Measurements from ENCODE around the gene DENND11.
"Not testable (repeated sequence)": the region's sequence is repeated elsewhere in the genome, so short reads cannot be mapped to it uniquely, and the experiment has no call there.

Gene DENND11

DNA sequence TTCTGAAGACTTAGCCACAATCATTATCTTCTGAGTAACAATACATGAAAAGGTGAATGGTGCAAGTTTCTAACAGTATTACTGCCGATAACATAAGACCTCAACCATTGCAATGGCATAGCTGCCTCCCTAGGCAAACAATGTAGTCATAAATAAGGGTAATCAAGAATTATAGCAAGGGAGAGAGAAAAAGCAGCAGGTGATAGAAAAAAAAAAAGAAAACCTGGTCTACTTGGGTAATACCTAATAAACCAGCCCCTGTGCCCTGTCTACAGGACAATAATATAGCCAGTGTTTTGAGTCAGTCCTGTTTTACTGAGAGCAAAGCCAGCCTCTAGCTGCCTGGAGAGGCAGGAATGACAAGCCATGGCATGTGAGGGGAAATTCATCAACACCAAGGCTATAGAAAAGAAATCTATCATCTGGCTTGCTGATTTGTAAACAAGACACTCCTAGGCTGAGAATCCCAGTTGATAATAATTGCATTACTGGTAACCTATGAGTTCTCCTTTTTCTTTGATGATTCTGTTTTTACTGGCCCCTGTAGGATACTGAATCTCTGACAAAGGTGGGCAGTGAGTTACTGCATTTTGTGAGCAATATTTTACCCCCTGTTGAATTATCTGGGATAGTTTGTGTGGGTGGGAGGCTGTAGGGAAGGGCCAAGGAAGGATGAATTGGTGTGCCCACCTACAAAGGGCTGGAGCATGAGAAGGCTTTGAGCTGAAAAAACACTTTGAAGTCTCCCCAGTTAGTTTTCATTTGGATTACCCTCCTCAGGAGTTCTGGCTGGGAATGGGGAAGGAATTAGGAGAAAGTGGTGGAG lies 4.5 kb upstream of the DENND11 start:
- DNase-seq = no peak

DNA sequence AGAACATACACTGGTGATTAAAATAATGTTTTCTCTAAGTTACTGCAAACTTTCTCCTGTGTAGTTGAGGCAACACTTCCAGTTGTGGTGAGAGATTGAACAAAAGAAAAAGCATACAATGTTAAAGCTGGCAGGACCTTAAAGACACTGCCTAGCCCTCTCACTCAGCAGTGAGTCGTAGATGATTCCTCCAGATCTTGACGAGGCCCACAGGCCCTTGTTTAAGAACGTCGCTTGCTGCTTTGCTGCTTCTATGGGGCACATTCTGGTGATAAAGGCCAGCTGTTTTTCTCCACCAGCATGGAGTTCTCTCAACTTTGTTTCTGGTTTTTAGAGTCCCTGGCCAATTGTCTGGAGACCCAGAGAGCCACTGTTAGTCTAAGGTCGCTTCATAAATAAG lies 2.8 kb upstream of the DENND11 start:
- DNase-seq = no peak

DNA sequence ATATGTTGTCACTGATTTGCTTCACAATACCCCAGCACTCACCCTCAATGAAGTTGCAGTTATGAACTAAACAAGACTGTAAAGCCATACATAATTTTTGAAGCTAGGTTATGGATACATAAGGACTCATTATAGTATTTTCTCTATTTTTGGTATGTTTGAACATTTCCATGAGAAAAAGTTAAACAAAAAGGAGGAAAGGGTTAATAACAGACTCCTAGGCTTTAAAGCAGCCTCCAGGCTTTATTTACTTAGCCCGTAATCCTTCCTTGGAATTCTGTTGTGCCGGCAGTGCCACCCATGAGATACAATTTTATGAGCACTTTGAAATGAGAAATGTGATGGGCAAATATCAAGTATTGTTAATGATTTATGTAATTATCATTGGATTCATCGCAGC lies 2.1 kb upstream of the DENND11 start:
- no peak for DNase-seq

DNA sequence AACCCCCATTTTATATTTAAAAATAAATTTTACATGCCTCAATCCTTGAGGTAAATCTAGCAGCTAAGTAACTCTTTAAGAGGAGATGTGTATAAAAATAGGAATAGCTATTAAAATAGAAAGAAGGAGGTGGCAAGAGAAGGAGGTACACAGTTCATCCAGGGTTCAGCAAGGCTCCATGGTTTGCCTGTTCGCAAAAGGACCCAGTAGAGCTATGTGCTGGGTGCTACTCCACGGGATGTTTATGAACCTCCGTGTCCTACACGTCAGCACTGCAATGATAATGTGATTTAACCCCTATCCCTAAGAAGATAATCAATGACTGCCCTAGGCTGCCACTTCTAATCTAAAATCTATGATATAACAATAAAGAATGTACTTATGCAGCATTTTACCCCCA lies 926 bp upstream of the DENND11 start:
- DNase-seq = no peak

DNA sequence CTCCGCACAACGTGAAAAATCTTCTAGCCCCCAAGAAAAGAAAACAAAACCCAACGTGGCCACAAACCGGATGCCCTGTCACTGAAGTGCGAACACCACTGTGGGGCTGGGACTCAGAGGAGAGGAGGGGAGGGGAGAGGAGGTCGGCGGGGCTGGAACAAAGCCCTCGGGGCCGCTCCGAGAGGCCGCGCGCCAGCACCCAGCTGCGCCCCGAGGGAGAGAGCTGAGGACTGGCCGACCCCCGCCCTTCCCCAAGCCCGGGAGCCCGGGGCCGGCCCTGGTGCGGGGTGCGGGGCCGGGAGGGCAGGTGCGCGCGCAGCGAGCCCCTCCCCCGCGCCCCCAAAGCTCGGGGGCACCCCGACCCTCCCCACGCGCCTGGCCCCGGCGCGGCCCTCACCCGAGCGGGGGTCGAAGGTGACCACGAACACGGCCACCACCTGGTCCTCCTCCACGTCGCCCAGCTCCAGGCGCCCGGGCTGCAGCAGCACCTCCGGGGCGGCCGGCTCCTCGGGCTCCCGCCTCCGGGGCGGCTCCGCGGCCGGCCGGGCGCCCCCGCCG lies 398 bp downstream of the DENND11 start:
- no peak for DNase-seq

DNA sequence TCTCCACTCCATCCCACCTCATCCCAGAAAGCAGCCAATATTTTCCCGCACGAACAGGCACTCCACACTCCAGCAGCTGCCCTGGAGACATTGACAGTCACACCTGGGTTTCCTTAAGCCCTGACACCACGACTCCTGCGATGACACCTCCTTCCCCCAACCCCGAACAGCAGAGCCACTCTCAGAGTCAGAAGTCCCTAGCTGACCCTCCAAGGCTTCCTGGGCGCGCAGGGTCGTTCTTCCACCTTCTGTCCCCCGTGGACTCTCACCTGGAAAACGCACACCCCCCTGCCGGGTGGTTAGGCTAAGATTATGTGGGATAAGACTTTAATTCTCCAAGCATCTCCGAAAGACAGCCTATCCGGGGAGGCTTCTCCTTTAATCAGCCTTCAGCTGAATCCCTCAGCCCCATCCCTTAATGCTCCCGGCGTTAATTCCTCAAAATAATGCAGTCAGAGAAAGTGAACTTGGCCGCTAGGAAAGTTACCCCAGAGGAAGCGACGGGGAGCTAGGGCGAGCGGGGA lies 1.1 kb downstream of the DENND11 start:
- no peak for DNase-seq

DNA sequence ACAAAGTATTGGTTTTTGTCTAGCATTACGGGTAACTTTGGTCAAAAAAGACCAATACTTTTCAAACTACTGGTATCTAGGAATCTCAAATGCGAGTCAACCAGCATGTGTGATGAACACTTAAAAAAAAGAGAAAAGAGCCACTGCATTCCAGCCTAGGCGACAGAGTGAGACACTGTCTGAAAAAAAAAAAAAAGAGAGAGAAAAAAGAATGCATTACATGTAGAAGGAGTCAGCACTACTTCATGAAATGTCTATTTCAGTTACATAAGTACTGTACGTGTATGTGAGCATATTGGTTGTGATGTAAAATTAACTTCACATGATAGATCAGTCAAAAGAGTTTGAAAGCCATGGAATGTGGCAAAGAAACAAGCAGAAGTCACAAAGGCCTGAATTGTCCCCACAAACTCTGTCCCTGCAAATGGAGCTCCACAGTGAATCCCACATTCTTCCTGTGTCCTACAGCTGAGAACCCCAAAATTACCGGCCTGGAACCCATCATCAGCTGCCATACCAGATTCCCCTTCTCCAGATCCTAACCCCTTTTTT lies 1.6 kb downstream of the DENND11 start:
- no peak for DNase-seq

DNA sequence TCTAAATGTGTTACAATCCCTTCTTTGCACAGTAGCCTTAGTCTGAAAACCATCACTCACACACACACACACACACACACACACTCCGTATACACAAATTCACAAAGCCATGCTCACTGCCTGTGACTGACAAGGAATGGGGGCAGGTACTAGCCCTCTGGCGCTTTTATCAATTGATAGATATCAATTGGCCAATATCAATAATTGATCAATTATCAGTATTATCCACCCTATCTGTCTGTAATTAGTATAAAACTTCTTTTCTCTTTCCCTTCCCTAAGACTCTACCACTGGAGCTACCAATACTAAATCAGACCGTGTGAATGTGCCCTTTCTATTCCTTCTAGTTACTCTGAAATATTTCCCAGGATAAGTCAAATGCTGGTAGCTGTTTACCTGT lies 2.1 kb downstream of the DENND11 start:
- no peak for DNase-seq

DNA sequence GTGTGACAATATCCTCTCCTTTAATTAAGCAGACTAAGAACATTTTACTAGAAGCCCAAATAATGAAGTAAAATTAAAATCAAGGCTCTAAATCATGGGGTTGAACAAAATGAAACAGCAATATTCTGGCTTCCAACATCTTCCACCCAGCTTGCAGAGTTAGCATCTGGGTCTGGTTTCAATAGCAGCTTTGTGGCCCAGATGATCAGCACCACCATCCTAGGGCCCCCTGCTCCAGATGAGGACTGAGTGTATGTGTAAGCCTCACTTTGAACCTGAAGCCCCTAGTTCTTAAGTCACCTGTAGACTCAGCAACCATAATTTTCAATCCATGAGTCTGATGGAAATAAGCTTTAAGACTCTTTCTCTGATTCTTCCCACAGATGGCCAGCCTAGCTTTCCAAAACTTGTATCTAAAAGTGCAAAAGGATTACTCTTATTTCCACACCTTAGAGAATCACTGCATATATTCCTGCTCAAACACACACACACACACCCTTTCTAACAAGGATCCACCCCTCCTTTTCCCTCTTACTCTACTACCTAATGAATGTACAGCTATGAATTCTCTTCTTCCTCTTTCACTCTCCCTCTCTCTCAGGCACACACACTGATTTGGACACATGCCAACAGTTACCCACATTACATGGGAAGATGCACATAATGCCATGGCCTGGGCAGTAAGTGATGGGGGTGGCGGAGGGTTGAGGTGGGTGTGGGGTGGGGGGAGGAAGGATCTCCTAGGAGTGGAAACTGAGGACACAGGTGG lies 3.5 kb downstream of the DENND11 start:
- no peak for DNase-seq

DNA sequence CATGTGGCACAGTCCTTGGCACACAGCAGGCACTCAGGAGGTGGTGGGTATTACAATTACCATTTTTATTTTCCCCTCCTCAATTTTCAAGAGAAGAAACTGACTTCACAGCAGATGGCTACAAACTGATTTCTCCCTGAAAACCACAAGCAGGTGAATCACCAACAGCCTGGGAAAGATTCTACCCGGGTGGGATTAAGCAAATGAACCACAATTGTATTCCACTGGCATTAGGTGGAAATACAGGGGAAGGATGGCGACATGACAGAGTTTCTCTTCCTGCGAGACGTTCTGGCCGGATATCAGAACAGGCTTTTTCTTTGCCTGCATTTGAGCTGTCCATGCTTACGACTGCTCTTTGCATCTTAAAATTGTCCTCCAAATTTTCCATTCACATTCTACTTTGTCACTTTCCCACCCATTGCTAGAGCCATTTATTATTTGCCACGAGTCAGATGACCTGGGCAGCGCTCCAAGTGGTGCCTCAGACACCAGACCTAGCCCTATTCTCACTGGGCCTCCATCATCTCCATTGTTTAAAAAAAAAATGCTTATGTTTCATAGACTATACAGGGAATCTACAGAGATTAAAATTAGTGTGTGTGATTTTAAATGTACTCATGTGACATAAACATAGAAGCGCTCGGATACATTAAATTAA lies 4.6 kb downstream of the DENND11 start:
- DNase-seq = no peak

DNA sequence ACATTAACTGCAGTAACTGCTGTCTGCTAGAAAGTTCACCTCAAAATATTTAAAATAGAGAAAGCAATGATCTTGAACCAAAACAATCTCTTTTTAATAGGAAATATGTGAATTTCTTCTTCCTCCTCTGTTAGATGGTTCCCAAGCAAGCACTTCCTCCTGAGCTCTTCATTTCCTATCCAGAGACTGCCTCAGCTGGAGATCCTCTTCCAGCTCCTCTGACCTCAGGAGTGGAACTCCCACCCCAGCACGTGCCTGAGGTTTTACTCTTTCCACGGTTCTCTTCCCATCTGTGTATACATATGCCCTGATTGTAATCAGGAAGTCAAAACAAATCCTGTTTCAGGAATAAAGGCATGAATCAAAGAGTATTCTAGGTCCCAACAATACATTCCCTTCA lies 5.6 kb downstream of the DENND11 start:
- no peak for DNase-seq

DNA sequence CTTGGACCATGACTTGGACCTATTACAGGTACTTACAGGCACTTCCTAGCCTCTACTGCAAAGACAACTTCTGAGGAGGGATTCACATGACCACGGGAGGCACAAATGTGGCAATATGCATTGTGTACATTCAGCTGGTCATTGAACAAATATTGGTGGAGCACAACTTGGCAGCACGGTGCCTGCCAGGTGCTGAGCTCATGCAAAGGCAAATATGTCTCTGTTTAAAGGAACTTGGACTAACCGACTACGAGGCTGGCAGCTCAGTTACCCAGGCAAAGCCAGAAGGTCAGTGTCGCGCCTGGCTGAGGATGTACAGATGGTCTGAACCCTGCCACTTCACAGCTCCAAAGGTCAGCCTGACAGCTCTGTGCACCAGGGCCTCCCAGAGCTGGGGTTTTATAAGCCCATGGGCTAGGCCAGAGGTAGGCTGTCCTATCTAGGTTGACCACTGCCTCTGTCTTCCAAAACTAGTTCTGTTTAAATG lies 6.1 kb downstream of the DENND11 start:
- DNase-seq = no peak

DNA sequence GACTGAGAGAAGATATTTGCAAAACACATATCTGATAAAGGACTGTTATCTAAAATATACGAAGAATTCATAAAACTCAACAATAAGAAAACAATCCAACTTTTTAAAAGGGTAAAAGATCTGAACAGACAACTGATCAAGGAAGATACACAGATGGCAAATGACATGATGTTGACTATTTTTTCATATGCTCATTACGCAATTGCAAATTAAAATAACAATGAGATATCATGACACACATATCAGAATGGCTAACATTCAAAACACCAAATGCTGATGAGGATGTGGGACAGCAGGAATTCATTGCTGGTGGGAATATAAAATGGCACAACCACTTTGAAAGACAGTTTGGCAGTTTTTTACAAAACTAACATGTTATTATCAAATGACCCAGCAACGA lies 8.9 kb downstream of the DENND11 start:
- no peak for DNase-seq

DNA sequence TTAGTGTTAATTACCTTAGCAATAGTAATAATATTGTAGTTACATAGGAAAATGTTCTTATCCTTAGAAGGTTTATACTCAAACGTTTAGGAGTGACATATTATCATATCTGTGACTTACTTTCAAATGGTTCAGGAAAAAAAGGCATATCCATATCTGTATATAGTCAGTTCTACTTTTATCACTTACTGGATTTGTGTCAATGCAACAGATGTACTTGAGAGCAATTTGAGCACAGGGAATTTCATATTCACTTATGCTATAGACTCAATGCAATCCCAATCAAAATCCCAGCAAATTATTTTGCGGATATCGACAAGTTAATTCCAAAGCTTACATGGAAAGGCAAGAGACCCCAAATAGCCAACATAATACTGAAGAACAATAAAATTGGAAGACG lies 10.0 kb downstream of the DENND11 start:
- no peak for DNase-seq

DNA sequence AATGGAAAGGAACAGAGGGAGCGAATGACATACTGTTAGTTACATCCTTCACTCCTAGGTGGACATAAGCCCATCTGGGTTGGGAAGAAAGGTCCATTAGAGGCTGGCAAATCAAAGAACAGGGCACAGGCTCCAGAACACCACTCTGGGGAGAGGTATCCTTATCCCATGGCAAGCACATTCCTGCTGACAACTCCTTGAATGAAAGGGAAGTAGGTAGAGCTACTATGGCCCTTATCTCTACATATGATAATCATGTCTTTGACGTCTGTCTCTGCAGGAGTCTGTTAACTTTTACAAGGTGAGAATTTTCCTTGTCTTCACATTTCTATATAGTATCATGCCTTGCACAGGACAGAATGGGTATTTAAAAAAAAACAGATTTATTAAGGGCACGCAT lies 10.4 kb downstream of the DENND11 start:
- no peak for DNase-seq

DNA sequence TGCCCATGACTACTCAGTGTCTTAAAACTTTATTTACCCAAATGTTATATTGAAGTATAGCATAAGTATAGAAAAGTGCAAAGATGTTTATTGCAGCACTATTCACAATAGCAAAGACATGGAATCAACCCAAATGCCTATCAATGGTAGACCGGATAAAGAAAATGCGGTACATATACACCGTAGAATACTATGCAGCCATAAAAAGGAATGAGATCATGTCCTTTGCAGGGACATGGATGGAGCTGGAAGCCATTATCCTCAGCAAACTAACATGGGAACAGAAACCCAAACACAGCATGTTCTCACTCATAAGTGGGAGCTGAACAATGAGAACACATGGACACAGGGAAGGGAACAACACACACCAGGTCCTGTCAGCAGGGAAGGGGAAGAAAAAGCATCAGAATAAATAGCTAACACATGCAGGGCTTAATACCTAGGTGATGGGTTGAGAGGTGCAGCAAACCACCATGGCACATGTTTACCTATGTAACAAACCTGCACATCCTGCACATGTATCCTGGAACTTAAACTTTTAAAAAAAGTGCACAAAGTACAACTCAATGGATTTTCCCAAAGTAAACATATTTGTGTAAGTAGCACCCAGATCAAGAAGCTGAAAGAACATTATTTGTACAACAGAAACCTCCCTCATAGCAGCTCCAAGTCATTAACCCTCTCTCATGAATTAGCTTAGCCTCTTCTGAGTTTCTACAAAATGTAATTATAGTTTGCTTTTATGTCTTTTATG lies 12.7 kb downstream of the DENND11 start:
- DNase-seq = not testable (repeated sequence)

DNA sequence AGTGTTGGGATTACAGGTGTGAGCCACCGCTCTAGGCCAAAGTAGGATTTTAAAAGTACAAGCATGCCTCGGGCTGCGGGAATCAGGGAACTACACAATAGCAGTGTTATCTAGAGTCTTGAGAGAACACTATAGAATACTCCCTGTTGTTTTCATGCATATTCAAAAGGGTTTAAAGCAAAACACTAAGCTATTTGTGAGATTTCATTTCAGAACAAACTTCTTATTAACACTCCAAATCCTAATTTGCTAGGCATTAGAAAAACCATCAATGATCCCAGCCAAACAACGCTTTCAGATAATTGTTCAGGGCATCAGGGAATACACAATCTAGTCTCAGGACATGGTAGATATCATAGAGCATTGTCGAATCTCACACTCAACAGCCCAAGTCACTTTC lies 13.9 kb downstream of the DENND11 start:
- no peak for DNase-seq

DNA sequence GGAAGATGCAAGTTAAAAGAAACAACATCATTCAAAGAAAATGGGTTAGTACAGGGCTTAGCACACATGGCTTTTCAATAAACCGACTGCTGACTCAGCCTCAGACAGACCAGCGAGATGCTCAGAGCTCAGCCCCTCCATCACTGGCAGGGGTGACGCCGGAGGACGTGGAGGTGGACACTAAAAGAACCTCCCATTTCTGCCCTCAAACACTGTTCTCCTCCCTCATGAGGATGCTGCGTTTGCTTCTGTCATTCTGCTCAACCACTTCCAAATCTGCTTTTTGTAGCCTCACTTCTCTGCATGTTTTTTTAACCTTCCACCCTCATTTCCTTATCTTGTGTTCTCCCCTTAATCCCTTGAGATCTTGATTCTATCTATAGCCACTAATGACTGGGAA lies 15.3 kb downstream of the DENND11 start:
- DNase-seq = no peak

DNA sequence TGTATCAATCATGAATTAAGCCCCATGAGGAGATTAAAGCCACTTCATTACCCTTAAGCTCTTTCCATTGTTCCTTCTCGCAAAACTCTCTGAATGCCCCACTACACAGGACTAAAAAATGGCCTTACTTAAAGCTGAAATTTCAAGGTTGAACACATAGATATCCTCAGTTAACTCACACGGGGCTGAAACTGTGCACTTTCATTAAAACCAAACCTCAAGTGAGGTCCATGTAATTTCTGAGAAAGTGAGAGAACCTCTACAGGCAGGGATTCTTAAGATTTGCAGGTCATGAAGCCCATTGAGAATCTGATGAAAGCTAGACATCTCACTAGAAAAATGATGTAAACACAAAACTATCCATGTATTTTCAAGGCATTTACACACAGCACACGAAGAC lies 15.9 kb downstream of the DENND11 start:
- no peak for DNase-seq

DNA sequence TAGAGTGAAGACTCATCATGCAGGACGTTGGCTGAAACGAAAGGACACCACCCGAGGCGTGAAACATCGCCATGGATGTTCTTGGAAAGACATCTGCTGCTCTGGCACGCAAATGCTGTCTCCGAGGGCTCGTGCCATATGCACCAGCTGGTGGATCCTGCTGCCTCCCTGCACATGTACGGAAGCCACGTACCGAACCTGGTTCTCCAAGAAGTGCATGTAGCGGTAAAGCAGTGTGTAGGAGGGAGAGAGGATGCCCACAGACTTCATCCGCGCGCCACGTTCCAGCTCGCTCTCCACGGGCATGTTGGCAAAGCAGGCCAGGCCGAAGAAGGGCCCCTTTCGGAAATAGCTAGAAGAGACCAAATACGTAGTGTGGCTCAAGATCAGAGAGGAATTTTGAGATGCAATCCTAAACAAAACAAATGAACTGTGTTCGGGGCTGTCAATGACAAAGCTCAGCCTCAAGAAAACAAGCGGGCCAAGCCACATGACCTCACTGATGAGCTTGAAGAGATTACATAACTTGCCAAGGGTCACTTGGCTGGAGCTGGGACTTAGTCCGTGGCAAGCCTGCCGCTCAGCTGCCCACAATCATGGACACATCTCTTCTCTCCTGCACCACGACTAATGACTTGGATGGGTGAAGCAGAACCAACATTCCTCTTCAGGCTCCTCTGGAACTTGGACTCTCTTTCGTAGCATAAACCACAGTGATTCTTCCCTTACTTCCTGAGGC lies 16.5 kb downstream of the DENND11 start:
- no peak for DNase-seq

DNA sequence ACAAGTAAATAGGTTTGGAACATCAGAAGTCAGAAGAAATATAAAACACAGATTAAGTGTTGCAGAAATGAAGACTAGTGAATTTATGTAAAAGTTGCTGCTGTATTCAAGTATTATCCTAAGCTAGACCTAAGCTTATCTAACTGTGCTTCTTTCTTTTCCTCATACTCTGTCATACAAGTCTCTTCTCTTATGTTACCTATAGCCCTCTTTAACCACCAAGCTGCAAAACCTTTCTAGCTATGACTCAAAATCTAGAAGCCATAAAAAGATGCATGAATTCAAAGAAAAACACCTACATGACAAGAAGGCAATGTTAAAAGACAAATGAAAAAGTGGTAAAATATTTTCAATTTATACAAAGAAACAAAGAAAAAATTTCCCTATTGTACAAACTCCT lies 23.0 kb downstream of the DENND11 start:
- DNase-seq = no peak
